Central memory CD8-positive, alpha-beta T cell (primary cell): ENCODE data around the gene ELOA.
"Not testable (repeated sequence)": the region's sequence is repeated elsewhere in the genome, so short reads cannot be mapped to it uniquely, and the experiment has no call there.

Source experiments
- ATAC-seq: fragments of 150-1000 bp; cut with Tn5 transposase; replicated peaks from 2 replicates; pipeline ENCODE4 v1.10.0; 2022; ENCODE audit warnings: mild to moderate bottlenecking, moderate FRiP score, moderate number of reproducible peaks; ENCODE audit not compliant: poor library complexity, severe bottlenecking; ENCODE audit errors: extremely low read depth
- DNase-seq, 2 donors: peaks; one replicate each; pipeline ENCODE4 v3.0.0; 2021; ENCODE audit warnings: low spot score in 2 of 2
- H3K27ac Mint-ChIP-seq: one replicate; pipeline ENCODE4 v1.8.0; 2022; ENCODE audit warnings: low read depth, mild to moderate bottlenecking, moderate library complexity, mixed read lengths
- H3K27me3 Mint-ChIP-seq: one replicate; pipeline ENCODE4 v1.8.0; 2022; ENCODE audit warnings: mixed read lengths
- H3K36me3 Mint-ChIP-seq: one replicate; pipeline ENCODE4 v1.8.0; 2022; ENCODE audit warnings: mild to moderate bottlenecking, moderate library complexity, mixed read lengths; ENCODE audit not compliant: insufficient read depth
- H3K4me1 Mint-ChIP-seq: one replicate; pipeline ENCODE4 v1.8.0; 2022; ENCODE audit warnings: mixed read lengths
- H3K4me3 Mint-ChIP-seq: one replicate; pipeline ENCODE4 v1.8.0; 2022; ENCODE audit warnings: mild to moderate bottlenecking, moderate library complexity, mixed read lengths
- H3K9me3 Mint-ChIP-seq: one replicate; pipeline ENCODE4 v1.8.0; 2022; ENCODE audit warnings: mixed read lengths

ELOA gene

DNA sequence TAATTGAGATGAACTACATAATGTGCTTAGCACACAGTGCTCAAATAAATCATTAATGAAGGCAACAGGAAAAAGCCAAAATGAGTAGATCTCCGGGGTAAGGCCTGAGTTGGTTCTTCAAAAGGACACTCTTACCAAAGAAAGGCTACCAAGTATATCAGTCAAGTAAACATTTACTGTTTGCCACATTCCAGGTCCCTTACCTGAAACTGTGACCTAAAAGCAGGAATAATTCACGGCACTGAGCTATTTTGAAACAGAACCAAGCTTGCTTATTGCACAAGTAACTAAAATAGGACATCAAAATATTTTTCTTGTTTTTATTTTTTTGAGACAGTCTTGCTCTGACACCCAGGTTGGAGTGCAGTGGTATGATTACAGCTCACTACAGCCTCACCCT lies 32.9 kb downstream of the ELOA start:
- no peaks in the 10 kb centered on the region for H3K9me3 Mint-ChIP-seq
- no peak for ATAC-seq
- H3K4me3 Mint-ChIP-seq: no peak overlapping the region
- no peak overlapping the region for H3K27ac Mint-ChIP-seq
- no peaks in the 10 kb centered on the region for H3K27me3 Mint-ChIP-seq
- DNase-seq: no peak
- H3K4me1 Mint-ChIP-seq: peaks cover 21% of the 10 kb centered on the region
- H3K36me3 Mint-ChIP-seq: peaks cover 13% of the 10 kb centered on the region

DNA sequence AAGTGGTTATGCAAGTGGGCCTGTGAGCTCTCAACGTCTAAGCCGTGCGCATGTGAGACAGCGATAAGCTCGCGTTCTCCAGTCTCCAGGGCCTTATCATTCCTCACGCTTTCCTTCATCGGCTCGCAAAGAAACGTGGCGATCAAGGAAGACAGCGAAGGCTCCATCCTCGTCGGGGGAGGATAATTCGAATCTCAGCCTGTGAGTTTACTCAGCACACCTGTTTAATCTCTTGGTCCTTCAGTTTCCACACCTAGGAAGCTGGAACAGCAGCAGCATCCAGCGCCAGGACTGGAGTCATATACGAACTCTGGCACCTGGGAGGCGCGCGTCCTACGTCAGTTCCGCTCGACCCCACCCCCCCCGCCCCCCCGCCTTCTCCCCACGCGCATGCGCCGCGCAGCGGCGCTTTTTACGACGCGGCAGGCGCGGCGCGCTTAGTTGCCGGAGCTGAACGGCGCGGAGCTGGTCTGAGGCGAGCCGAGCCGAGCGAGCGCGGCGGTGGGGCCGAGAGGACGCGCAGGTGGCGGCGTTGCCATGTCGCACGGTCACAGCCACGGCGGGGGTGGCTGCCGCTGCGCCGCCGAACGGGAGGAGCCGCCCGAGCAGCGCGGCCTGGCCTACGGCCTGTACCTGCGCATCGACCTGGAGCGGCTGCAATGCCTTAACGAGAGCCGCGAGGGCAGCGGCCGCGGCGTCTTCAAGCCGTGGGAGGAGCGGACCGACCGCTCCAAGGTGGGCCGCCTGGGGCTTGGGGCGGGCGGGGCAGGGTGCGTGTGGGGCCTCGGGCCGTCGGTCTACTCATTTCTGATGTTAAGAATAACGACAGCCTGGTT lies 34.9 kb downstream of the ELOA start, which contains the start of gene PITHD1:
PITHD1 (plus strand) TSS at position 440 of the 836 bp plus-strand sequence; CDS start at position 538, 98 bp downstream.
- peaks cover 27% of the 10 kb centered on the region for H3K4me1 Mint-ChIP-seq
- H3K27me3 Mint-ChIP-seq: no peaks in the 10 kb centered on the region
- peak; percentile 83 for ATAC-seq
- DNase-seq: peak; percentile 60 to 70
- H3K27ac Mint-ChIP-seq: peak within 1 kb of the TSS; percentile 82
- no peaks in the 10 kb centered on the region for H3K9me3 Mint-ChIP-seq
- peaks cover 22% of the 10 kb centered on the region for H3K36me3 Mint-ChIP-seq
- peak within 1 kb of the TSS; percentile 88 for H3K4me3 Mint-ChIP-seq

DNA sequence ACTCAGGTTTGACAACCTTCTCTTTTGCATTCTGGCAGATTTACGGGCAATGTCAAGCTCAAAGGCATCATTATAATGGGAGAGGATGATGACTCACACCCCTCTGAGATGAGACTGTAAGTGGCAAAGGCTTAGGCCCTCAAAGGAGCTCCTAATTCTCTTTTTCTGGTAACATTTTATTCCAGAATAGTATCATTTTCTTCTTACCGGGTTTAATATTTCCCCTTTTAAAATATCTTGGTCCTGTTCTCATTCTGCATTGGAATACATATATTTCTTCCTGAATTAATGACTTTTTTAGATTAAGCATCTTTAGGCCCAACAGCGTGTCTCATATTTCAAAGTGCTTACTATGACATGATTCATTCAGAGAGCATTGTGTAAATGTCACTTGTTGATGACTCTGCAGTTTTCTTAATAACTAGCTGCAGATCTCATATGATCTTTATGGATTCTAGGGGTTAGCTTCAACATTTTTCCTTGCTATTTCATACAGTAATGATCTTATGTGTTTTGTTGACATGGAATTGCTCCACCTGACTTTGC lies 36.6 kb downstream of the ELOA start:
- no peak for ATAC-seq
- H3K27ac Mint-ChIP-seq: no peak overlapping the region
- H3K27me3 Mint-ChIP-seq: no peaks in the 10 kb centered on the region
- DNase-seq: no peak
- H3K4me3 Mint-ChIP-seq: peak overlapping the region; percentile 88
- H3K9me3 Mint-ChIP-seq: no peaks in the 10 kb centered on the region
- peaks cover 34% of the 10 kb centered on the region for H3K36me3 Mint-ChIP-seq
- peaks cover 27% of the 10 kb centered on the region for H3K4me1 Mint-ChIP-seq

DNA sequence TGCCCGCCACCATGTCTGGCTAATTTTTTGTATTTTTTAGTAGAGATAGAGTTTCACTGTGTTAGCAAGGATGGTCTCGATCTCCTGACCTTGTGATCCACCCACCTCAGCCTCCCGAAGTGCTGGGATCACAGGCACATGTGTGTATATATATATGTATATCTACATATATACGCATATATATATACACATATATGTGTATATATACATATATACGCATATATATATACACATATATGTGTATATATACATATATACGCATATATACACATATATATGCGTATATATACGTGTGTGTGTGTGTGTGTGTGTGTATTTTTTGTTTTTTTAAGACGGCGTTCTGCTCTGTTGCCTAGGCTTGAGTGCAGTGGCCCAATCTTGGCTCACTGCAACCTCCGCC lies 39.9 kb downstream of the ELOA start:
- peaks cover 60% of the 10 kb centered on the region for H3K36me3 Mint-ChIP-seq
- H3K4me3 Mint-ChIP-seq, H3K27me3 Mint-ChIP-seq, H3K27ac Mint-ChIP-seq, DNase-seq, H3K9me3 Mint-ChIP-seq, ATAC-seq: not testable (repeated sequence)
- peaks cover 23% of the 10 kb centered on the region for H3K4me1 Mint-ChIP-seq

DNA sequence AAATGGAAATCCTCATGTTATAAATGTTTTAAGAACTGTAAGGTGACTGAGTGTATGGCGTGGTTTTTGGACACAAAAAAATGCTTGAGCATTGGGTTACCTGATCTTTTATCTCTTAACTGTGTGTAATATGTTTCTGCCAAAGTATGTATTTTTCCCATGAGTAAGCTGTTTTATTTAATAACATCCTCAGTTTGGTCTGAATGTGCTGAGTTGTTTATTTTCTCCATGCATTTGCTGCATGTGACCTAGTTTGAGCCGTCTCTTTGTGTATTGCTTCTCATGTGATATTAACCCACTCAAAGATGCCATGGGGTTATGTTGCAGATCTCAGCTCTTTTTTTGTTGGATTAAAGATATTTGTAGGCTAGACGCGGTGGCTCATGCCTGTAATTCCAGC lies 41.6 kb downstream of the ELOA start:
- Mint-ChIP-seq H3K27ac (no peak overlapping the region), H3K4me3 (no peak overlapping the region), H3K27me3 (no peaks in the 10 kb centered on the region), H3K4me1 (peaks cover 11% of the 10 kb centered on the region), H3K36me3 (peaks cover 68% of the 10 kb centered on the region), H3K9me3 (no peaks in the 10 kb centered on the region)
- DNase-seq (no peak), ATAC-seq (no peak)

DNA sequence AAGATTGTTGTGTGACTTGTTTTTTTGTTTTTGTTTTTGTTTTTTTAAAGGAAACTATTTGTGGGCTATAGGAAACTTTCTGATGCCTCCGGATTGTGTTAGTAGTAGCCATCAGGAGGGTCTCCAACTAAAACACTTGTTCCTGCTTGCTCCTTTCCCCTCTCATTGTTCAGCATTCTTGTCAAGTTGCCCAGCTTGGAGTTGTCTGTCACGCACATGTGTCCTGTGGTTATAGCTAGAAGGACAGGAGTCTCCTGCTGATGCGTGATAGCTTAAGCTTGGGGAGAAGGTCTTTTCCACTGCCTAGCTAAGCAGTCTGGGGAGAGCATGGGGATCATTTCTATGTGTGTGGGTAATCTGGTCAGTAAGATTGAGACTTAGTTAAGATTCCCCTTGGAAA lies 44.4 kb downstream of the ELOA start:
- H3K36me3 Mint-ChIP-seq: peaks cover 66% of the 10 kb centered on the region
- peaks cover 25% of the 10 kb centered on the region for H3K4me1 Mint-ChIP-seq
- DNase-seq (no peak), ATAC-seq (no peak)
- H3K27me3 Mint-ChIP-seq: no peaks in the 10 kb centered on the region
- no peaks in the 10 kb centered on the region for H3K9me3 Mint-ChIP-seq
- H3K4me3 Mint-ChIP-seq: no peak overlapping the region
- no peak overlapping the region for H3K27ac Mint-ChIP-seq

DNA sequence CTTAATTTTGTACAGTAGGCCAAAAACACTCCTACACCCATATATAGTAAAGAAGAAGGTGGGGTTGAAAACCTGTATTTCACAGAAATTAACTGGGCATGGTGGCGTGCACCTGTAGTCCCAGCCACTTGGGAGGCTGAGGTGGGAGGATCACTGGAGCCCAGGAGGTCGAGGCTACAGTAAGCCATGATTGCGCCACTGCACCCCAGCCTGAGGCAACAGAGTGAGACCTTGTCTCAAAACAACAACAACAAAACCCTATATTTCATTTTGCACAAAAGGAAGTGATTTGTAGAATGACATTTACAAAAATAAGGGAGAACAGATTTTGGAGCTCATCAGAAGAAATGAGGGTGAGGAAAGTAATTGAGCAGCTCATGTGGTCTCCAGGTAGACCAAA lies 45.4 kb downstream of the ELOA start:
- ATAC-seq (no peak), DNase-seq (no peak)
- peak overlapping the region; percentile 50 for H3K4me3 Mint-ChIP-seq
- H3K4me1 Mint-ChIP-seq: peaks cover 30% of the 10 kb centered on the region
- peaks cover 71% of the 10 kb centered on the region for H3K36me3 Mint-ChIP-seq
- no peak overlapping the region for H3K27ac Mint-ChIP-seq
- no peaks in the 10 kb centered on the region for H3K27me3 Mint-ChIP-seq
- H3K9me3 Mint-ChIP-seq: no peaks in the 10 kb centered on the region

DNA sequence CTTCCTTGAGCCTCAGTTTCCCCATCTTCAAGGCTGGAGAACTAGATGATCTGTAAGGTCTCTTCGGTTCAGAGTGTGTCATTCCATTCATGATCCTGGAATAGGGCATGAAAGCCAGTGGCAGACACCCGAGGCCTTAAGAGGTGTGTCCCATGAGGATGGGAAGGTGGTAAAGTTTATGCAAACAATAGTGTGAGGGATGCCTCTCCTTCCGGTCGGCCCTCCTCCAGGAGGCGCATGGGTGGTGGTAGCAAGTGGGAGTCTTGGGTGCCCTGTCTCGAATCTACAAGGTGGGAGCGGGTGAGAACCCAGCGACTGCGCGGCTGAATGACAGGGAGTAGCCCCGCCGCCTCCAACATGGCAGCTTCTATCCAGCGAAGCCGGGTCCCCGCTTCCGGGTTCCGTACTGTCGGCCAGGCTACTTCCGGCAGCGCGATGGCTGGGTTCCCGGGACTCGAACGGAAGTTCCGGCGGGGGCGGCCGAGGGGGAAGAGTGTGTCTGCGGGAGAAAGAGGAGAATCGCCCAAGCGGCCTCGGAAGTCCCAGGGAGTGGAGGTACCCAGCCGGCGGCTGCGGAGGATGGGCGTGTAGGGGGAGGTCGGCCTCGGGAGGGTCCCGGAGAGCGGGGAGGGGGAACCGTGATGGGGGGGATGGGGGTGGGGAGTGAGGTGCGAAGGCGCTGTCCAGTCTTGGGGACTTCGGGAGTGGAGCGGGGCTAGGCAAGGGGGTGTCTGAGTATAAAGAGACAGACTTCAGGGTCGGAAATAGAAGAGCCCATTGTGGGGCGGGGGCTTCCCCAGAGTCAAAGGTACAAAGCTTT lies 47.6 kb downstream of the ELOA start, which contains the start of gene LYPLA2:
LYPLA2 (plus strand) TSS at position 450 of the 820 bp plus-strand sequence. CDS start 1,538 bp downstream, outside the sequence.
- DNase-seq (peak; percentile 69 to 71), ATAC-seq (peak; percentile 91)
- H3K27me3 Mint-ChIP-seq: no peaks in the 10 kb centered on the region
- no peaks in the 10 kb centered on the region for H3K9me3 Mint-ChIP-seq
- H3K4me1 Mint-ChIP-seq: peaks cover 30% of the 10 kb centered on the region
- H3K4me3 Mint-ChIP-seq: peak within 1 kb of the TSS; percentile 89
- peaks cover 52% of the 10 kb centered on the region for H3K36me3 Mint-ChIP-seq
- H3K27ac Mint-ChIP-seq: peak within 1 kb of the TSS; percentile 98

DNA sequence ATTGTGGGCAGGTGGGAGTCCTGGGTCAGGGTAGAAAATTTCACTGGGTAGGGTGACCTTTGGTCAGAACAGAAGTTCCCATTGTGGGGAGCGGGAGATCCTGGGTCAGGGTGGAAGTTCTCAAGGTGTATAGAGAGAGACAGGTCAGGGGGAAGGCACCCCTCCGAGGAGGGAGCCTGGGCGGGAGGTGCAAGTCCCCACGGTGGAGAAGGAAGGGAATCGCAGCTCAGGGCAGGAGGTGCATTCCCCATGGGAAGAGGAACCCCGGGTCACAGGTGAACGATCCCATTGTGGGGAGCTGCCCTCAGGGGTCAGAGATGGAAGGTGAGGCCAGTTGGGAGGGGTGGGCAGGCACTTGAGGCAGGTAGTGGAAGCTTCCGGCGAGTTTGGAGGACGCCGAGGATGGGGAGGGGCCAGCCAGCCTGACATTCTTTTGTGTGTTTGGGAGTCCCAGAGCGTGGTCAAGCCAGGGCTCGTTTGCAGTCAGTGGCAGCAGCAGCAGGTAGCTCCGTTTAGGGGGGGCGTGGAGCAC lies 48.3 kb downstream of the ELOA start:
- Mint-ChIP-seq H3K36me3 (peaks cover 46% of the 10 kb centered on the region), H3K4me3 (peak overlapping the region; percentile 89), H3K9me3 (no peaks in the 10 kb centered on the region), H3K27me3 (no peaks in the 10 kb centered on the region), H3K27ac (peak overlapping the region; percentile 98), H3K4me1 (peaks cover 30% of the 10 kb centered on the region)
- ATAC-seq (peak; percentile 49), DNase-seq (no peak)

DNA sequence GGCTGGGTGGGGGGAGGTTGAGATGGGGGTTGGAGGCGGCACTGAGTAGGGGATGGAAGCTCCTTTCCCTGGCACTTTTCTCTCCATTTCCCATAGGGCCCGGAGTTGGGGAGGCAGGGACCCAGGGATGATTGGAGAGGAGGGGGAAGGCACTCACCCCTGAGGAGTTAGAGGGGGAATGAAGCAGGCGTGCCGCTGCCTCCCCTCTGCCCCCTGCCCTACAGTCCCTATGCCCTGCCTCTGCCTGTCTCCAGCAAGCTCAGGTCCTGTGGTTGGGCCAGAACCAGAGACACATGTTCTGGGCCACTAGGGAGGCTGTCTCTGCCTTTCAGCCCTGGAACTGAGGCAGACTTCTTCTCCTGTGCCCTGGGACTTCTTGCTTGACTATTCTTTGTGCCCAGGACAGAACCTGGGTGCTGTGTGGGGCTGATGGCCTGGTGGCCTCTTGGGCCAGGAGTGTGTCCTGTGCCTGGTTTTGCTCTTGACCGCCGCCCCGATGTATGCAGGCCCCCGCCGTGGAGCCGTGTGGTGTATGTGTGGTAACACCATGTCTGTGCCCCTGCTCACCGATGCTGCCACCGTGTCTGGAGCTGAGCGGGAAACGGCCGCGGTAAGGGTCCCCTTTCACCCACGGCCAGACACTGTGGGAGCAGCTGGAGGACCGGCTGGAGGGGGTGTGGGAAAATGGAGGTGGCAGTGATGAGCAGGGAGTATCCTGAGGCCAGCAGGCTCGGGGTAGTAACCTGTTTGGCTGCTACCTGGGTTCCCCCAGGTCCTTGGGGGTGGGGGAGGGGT lies 49.1 kb downstream of the ELOA start:
- ATAC-seq: no peak
- Mint-ChIP-seq H3K27ac (peak overlapping the region; percentile 98), H3K4me1 (peaks cover 30% of the 10 kb centered on the region), H3K9me3 (no peaks in the 10 kb centered on the region), H3K4me3 (peak overlapping the region; percentile 89), H3K36me3 (peaks cover 38% of the 10 kb centered on the region), H3K27me3 (no peaks in the 10 kb centered on the region)
- no peak for DNase-seq

DNA sequence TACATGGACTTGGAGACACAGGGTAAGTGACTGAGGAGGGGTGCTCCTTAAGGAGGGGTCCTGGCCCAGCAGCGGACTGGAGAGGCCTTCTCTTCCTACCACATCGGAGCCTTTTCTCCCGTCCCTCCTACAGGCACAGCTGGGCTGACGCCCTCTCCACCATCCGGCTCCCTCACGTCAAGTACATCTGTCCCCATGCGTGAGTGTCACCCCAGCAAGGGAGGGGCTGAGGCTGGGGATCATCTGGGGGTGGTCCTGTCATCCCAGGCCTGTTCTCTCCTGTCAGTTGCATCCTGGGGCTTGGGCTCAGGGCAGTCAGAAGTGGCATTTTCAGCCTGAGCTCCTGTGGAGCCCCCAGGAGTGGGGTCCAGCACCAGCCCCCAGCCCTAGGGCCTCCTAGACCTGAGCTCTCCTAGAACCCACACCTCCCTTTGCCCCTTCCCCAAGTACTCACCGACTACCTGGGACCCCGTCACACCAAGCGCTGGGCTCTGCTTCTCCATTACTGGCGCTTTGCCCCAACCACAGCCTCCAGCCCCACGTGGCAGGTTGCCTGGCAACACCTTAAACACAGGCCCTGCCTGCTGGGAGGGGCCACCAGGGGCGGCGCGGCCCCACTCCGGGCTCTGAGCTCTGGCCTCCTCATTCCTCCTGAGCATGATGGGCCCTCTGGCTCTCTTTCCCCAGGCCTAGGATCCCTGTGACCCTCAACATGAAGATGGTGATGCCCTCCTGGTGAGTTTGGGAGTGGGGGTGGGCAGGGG lies 49.9 kb downstream of the ELOA start:
- Mint-ChIP-seq H3K27ac (no peak overlapping the region), H3K36me3 (peaks cover 33% of the 10 kb centered on the region), H3K27me3 (no peaks in the 10 kb centered on the region), H3K4me1 (peaks cover 30% of the 10 kb centered on the region), H3K9me3 (no peaks in the 10 kb centered on the region), H3K4me3 (peak overlapping the region; percentile 34)
- ATAC-seq (no peak), DNase-seq (no peak)
